H9 (cell line): ENCODE data around the gene SUMO1. TPM values are rescaled to one million over a fixed set of nuclear protein-coding genes. Genes with fewer than 3 reads are reported as not detected.

Source experiments
- DNase-seq: peaks from one replicate; pipeline ENCODE4 v3.0.0-alpha.2; 2017
- H2AFZ ChIP-seq: one replicate; pipeline ENCODE4 v1.6.1; 2013; ENCODE audit warnings: mild to moderate bottlenecking, low read length, control low read depth, moderate library complexity
- H2AK5ac ChIP-seq: 2 replicates; pipeline ENCODE4 v1.6.1; 2013; ENCODE audit warnings: low read length, control low read depth, mixed read lengths; ENCODE audit not compliant: insufficient read length
- H2BK120ac ChIP-seq: one replicate; pipeline ENCODE4 v1.6.1; 2013; ENCODE audit warnings: low read depth, mild to moderate bottlenecking, low read length, control low read depth, inconsistent platforms; ENCODE audit not compliant: poor library complexity, severe bottlenecking
- H2BK12ac ChIP-seq: 2 replicates; pipeline ENCODE4 v1.6.1; 2013; ENCODE audit warnings: low read length, control low read depth, mixed read lengths, low read depth; ENCODE audit not compliant: insufficient read length
- H2BK15ac ChIP-seq: 2 replicates; pipeline ENCODE4 v1.6.1; 2013; ENCODE audit warnings: low read depth, low read length, control low read depth
- H2BK20ac ChIP-seq: one replicate; pipeline ENCODE4 v1.6.1; 2013; ENCODE audit warnings: low read depth, mild to moderate bottlenecking, low read length, control low read depth, inconsistent platforms; ENCODE audit not compliant: poor library complexity, severe bottlenecking
- H2BK5ac ChIP-seq: 2 replicates; pipeline ENCODE4 v1.6.1; 2013; ENCODE audit warnings: low read length, control low read depth, mixed read lengths; ENCODE audit not compliant: insufficient read length
- H3K14ac ChIP-seq: 2 replicates; pipeline ENCODE4 v1.6.1; 2013; ENCODE audit warnings: low read length, control low read depth; ENCODE audit not compliant: insufficient read depth
- H3K18ac ChIP-seq: 2 replicates; pipeline ENCODE4 v1.6.1; 2013; ENCODE audit warnings: low read depth, mild to moderate bottlenecking, mixed read lengths, low read length, control low read depth; ENCODE audit not compliant: insufficient read length
- H3K23ac ChIP-seq: 2 replicates; pipeline ENCODE4 v1.6.1; 2013; ENCODE audit warnings: low read length, control low read depth, mixed read lengths, low read depth; ENCODE audit not compliant: insufficient read length
- H3K23me2 ChIP-seq: 2 replicates; pipeline ENCODE4 v1.6.1; 2013; ENCODE audit warnings: low read depth, mild to moderate bottlenecking, mixed read lengths, low read length, control low read depth; ENCODE audit not compliant: insufficient read length, poor library complexity, severe bottlenecking
- H3K27ac ChIP-seq: 2 replicates; pipeline ENCODE4 v1.5.1; 2013; ENCODE audit warnings: low read length, control low read depth, mixed read lengths, low read depth; ENCODE audit not compliant: insufficient read length
- H3K27me3 ChIP-seq: 2 replicates; pipeline ENCODE4 v1.6.1; 2013; ENCODE audit warnings: low read length, control low read depth, inconsistent platforms; ENCODE audit not compliant: insufficient read depth
- H3K4ac ChIP-seq: 2 replicates; pipeline ENCODE4 v1.6.1; 2013; ENCODE audit warnings: low read depth, mild to moderate bottlenecking, control low read depth, inconsistent platforms, low read length, moderate library complexity
- H3K4me1 ChIP-seq: 2 replicates; pipeline ENCODE4 v1.6.1; 2013; ENCODE audit warnings: low read length, control low read depth, inconsistent platforms; ENCODE audit not compliant: insufficient read depth
- H3K4me2 ChIP-seq: 2 replicates; pipeline ENCODE4 v1.6.1; 2013; ENCODE audit warnings: low read length, control low read depth, mixed read lengths; ENCODE audit not compliant: insufficient read length, insufficient read depth
- H3K56ac ChIP-seq: 2 replicates; pipeline ENCODE4 v1.6.1; 2013; ENCODE audit warnings: low read depth, mild to moderate bottlenecking, mixed read lengths, low read length, control low read depth; ENCODE audit not compliant: insufficient read length
- H3K79me1 ChIP-seq: 2 replicates; pipeline ENCODE4 v1.6.1; 2013; ENCODE audit warnings: low read depth, mild to moderate bottlenecking, moderate library complexity, low read length, control low read depth, inconsistent platforms; ENCODE audit not compliant: insufficient read depth, poor library complexity, severe bottlenecking
- H3K79me2 ChIP-seq: 2 replicates; pipeline ENCODE4 v1.6.1; 2013; ENCODE audit warnings: low read length, control low read depth, inconsistent platforms; ENCODE audit not compliant: insufficient read depth
- H3K9ac ChIP-seq: 2 replicates; pipeline ENCODE4 v1.6.1; 2013; ENCODE audit warnings: low read length, control low read depth, mixed read lengths; ENCODE audit not compliant: insufficient read length; ENCODE audit errors: extremely low read depth
- H3K9me3 ChIP-seq: one replicate; pipeline ENCODE4 v1.6.1; 2013; ENCODE audit warnings: low read depth, low read length, inconsistent platforms; ENCODE audit not compliant: control insufficient read depth
- H3T11ph ChIP-seq: one replicate; pipeline ENCODE4 v1.6.1; 2013; ENCODE audit warnings: mild to moderate bottlenecking, low read length, control low read depth, inconsistent platforms
- H4K20me1 ChIP-seq: one replicate; pipeline ENCODE4 v1.6.1; 2013; ENCODE audit not compliant: control insufficient read depth, insufficient read length, insufficient read depth
- H4K5ac ChIP-seq: 2 replicates; pipeline ENCODE4 v1.6.1; 2013; ENCODE audit warnings: low read depth, mild to moderate bottlenecking, mixed read lengths, low read length, control low read depth; ENCODE audit not compliant: insufficient read length
- H4K8ac ChIP-seq: replicated peaks from 2 replicates; pipeline ENCODE4 v1.6.1; 2013; ENCODE audit warnings: low read length, control low read depth, mixed read lengths, low read depth; ENCODE audit not compliant: insufficient read length
- H4K91ac ChIP-seq: 2 replicates; pipeline ENCODE4 v1.6.1; 2013; ENCODE audit warnings: low read depth, mild to moderate bottlenecking, moderate library complexity, mixed read lengths, low read length, control low read depth; ENCODE audit not compliant: insufficient read length
- H3K27ac Mint-ChIP-seq, 3 experiments: 2 replicates in 2 of 3; 3 replicates in 1 of 3; pipeline ENCODE4 v1.8.0; 2020 to 2021; ENCODE audit warnings: mixed read lengths in 3 of 3, mild to moderate bottlenecking in 1 of 3, moderate library complexity in 1 of 3
- H3K27me3 Mint-ChIP-seq: 2 replicates; pipeline ENCODE4 v1.8.0; 2021; ENCODE audit warnings: low read depth, mild to moderate bottlenecking, moderate library complexity, mixed read lengths
- H3K36me3 Mint-ChIP-seq, 3 experiments: 2 replicates in 2 of 3; 3 replicates in 1 of 3; pipeline ENCODE4 v1.8.0; 2020 to 2021; ENCODE audit warnings: low read depth in 3 of 3, mixed read lengths in 3 of 3; ENCODE audit not compliant: insufficient read depth in 1 of 3
- H3K4me1 Mint-ChIP-seq, 2 experiments: 2 replicates each; pipeline ENCODE4 v1.8.0; 2020; ENCODE audit warnings: mixed read lengths in 2 of 2
- H3K4me3 Mint-ChIP-seq, 2 experiments: 2 replicates in 1 of 2; 3 replicates in 1 of 2; pipeline ENCODE4 v1.8.0; 2020 to 2021; ENCODE audit warnings: mild to moderate bottlenecking in 2 of 2, mixed read lengths in 2 of 2, moderate library complexity in 1 of 2
- H3K9me3 Mint-ChIP-seq, 2 experiments: 2 replicates in 1 of 2; 3 replicates in 1 of 2; pipeline ENCODE4 v1.8.0; 2020; ENCODE audit warnings: mild to moderate bottlenecking in 2 of 2, mixed read lengths in 2 of 2, moderate library complexity in 1 of 2
- WGBS: extraction: QIAGEN DNeasy Blood & Tissue Kit; methylation state at CpG from one replicate; pipeline ENCODE4 v1.1.7; 2013; ENCODE audit warnings: missing lambda C conversion rate, low lambda C conversion rate, mixed read lengths; ENCODE audit not compliant: insufficient read length; ENCODE audit errors: extremely low coverage; 5-methylcytosine and 5-hydroxymethylcytosine counted together
- total RNA-seq: library from RNA; stranded (reverse); gene quantifications from 2 replicates; pipeline ENCODE4 v1.2.1, GENCODE V29; 2021
- TF ChIP-seq, protein P1 (sequence below): fragments of 200-600 bp; sonication (generic); conservative IDR thresholded peaks from 3 replicates; pipeline ENCODE4 v1.8.0; 2021; ENCODE audit warnings: antibody characterized with exemption, mild to moderate bottlenecking

Gene SUMO1
- total RNA-seq, 1 experiment from 2014 or later = 206 TPM

DNA sequence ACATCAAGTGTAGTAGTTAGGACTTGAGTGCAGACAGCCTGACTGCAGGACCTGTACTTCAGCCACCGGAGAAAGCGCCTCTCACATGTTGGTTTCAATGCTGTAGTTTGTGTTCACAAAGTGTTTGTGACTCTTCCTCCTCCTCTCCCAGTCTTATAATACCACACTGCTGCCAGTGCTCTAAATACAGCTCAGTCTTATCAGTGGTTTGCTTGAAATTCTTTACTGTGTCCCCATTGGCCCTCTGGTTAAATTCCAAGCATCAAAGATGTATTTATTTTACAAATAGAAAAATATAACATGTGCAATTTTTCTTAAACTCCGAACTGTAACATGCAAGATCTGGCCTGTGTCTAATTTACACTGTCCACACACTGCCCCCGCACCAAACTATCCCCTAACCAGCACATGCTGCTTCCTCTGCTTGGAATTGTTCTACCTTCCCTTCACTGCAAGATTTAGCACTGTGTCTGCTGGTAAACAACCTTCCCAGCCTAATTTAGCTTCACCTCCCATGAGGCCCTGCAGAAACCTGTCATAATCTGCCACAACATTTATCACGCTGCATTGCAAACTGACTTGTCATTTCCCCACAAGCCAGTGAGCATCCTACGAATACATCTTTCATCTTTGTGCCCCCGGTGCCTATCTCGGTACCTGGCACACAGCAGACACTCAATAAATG, 77.1 kb downstream of the SUMO1 start:
- Histone ChIP-seq H2BK12ac (no peak overlapping the region), H3K4ac (no peak overlapping the region), H2AFZ (no peak overlapping the region), H3K4me2 (no peak overlapping the region), H3K56ac (no peak overlapping the region), H2AK5ac (no peak overlapping the region), H2BK120ac (no peak overlapping the region), H3K27me3 (no peaks in the 10 kb centered on the region), H3K27ac (no peak overlapping the region), H2BK20ac (no peak overlapping the region), H4K20me1 (no peaks in the 10 kb centered on the region), H4K91ac (no peak overlapping the region), H3K79me2 (no peaks in the 10 kb centered on the region), H4K5ac (no peak overlapping the region), H3K9me3 (no peaks in the 10 kb centered on the region), H2BK15ac (no peak overlapping the region), H3K18ac (no peak overlapping the region), H3K79me1 (no peaks in the 10 kb centered on the region), H3T11ph (no peak overlapping the region), H2BK5ac (no peak overlapping the region), H4K8ac (no peak overlapping the region), H3K4me1 (no peaks in the 10 kb centered on the region), H3K9ac (no peak overlapping the region), H3K14ac (no peak overlapping the region), H3K23ac (no peak overlapping the region), H3K23me2 (peaks cover 3% of the 10 kb centered on the region)
- no CpG with 5 or more reads among the region's 8 CpGs for WGBS
- no peaks in the 10 kb centered on the region for H3K9me3 Mint-ChIP-seq
- no peak for DNase-seq
- peaks cover 6 to 7% of the 10 kb centered on the region in 2 experiments for H3K4me1 Mint-ChIP-seq
- H3K36me3 Mint-ChIP-seq = no peaks in the 10 kb centered on the region
- H3K27ac Mint-ChIP-seq = no peak overlapping the region
- no peak overlapping the region for H3K4me3 Mint-ChIP-seq
- no peaks in the 10 kb centered on the region for H3K27me3 Mint-ChIP-seq
- TF ChIP-seq, protein P1, sequence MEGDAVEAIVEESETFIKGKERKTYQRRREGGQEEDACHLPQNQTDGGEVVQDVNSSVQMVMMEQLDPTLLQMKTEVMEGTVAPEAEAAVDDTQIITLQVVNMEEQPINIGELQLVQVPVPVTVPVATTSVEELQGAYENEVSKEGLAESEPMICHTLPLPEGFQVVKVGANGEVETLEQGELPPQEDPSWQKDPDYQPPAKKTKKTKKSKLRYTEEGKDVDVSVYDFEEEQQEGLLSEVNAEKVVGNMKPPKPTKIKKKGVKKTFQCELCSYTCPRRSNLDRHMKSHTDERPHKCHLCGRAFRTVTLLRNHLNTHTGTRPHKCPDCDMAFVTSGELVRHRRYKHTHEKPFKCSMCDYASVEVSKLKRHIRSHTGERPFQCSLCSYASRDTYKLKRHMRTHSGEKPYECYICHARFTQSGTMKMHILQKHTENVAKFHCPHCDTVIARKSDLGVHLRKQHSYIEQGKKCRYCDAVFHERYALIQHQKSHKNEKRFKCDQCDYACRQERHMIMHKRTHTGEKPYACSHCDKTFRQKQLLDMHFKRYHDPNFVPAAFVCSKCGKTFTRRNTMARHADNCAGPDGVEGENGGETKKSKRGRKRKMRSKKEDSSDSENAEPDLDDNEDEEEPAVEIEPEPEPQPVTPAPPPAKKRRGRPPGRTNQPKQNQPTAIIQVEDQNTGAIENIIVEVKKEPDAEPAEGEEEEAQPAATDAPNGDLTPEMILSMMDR = no peak
